ENCODE results near the gene TNFAIP3. TPM values are rescaled to one million over a fixed set of nuclear protein-coding genes. Genes with fewer than 3 reads are reported as not detected.

Gene TNFAIP3
- total and polyA plus RNA-seq, 7 experiments from 2014 or later, result 66.6 to 2,915 (median 140) TPM

- Mint-ChIP-seq H3K4me3 (peak overlapping the region in 3 of 10 donors; percentile 45 to 94 (median 50)), H3K9me3 (peaks cover 0 to 27% (median 0%) of the 10 kb centered on the region in 11 donors), H3K27me3 (no peaks in the 10 kb centered on the region), H3K36me3 (peaks cover 13 to 85% (median 54%) of the 10 kb centered on the region in 5 donors), H3K27ac (peak overlapping the region; percentile 46 to 99 (median 74)), H3K4me1 (peaks cover 38 to 84% (median 74%) of the 10 kb centered on the region in 7 donors)
- intact Hi-C loops (cut with micrococcal nuclease), result loop anchor here in 1 of 2 donors (10.0 kb wide), 1 partner anchor 641 kb away; no protein-coding TSS in a partner anchor
- peaks cover 56 to 91% (median 84%) of the 10 kb centered on the region in 3 experiments for H3K36me3 ChIP-seq (ENCODE audit: control insufficient read depth in 2 of 3, insufficient read depth in 3 of 3, low read length in 3 of 3)
- no peak overlapping the region for H3K4me3 ChIP-seq (ENCODE audit: low read length)
- ChIA-PET CTCF (no interaction called here), POLR2A (no interaction called here)
- no peak for ATAC-seq
- peak in 1 of 9 donors; percentile 8 for DNase-seq
- no peaks in the 10 kb centered on the region for H3K9me3 ChIP-seq (ENCODE audit: control insufficient read depth in 2 of 3, low read length in 3 of 3)
- no peaks in the 10 kb centered on the region for H3K27me3 ChIP-seq (ENCODE audit: control insufficient read depth in 2 of 2, insufficient read depth in 2 of 2, low read length in 2 of 2)
- H3K27ac ChIP-seq (ENCODE audit: low read depth, low read length), result no peak overlapping the region
- peaks cover 31 to 47% of the 10 kb centered on the region in 2 donors for H3K4me1 ChIP-seq (ENCODE audit: control insufficient read depth in 2 of 2, insufficient read depth in 2 of 2, low read length in 2 of 2)
These were observed 8.5 kb downstream of the TNFAIP3 start for GRCh38 chr6:137875606-137876005.

- Mint-ChIP-seq H3K27ac (peak overlapping the region in 3 of 9 donors; percentile 81 to 99 (median 84)), H3K27me3 (no peaks in the 10 kb centered on the region), H3K4me1 (peaks cover 32 to 84% (median 74%) of the 10 kb centered on the region in 7 donors), H3K4me3 (peak overlapping the region in 1 of 10 donors; percentile 14), H3K9me3 (peaks cover 0 to 36% (median 0%) of the 10 kb centered on the region in 11 donors), H3K36me3 (peaks cover 8 to 80% (median 47%) of the 10 kb centered on the region in 5 donors)
- no peaks in the 10 kb centered on the region for H3K27me3 ChIP-seq (ENCODE audit: control insufficient read depth in 2 of 2, insufficient read depth in 2 of 2, low read length in 2 of 2)
- no peak for DNase-seq
- H3K4me3 ChIP-seq (ENCODE audit: low read length), result no peak overlapping the region
- H3K9me3 ChIP-seq (ENCODE audit: control insufficient read depth in 2 of 3, low read length in 3 of 3), result no peaks in the 10 kb centered on the region
- CTCF ChIA-PET, result interaction anchor here (1.1 to 2.1 kb wide), 3 partner anchors 9 to 77 kb away, joined by 3 to 11 read pairs (median 9); partner anchors contain the start of gene TNFAIP3
- H3K36me3 ChIP-seq (ENCODE audit: control insufficient read depth in 2 of 3, insufficient read depth in 3 of 3, low read length in 3 of 3), result peaks cover 60 to 94% (median 93%) of the 10 kb centered on the region in 3 experiments
- no peak overlapping the region for H3K27ac ChIP-seq (ENCODE audit: low read depth, low read length)
- POLR2A ChIA-PET, result interaction anchor here (1.3 to 9.4 kb wide), 2 partner anchors 7 to 53 kb away, joined by 5 to 105 read pairs; partner anchors contain the start of gene TNFAIP3
- H3K4me1 ChIP-seq (ENCODE audit: control insufficient read depth in 2 of 2, insufficient read depth in 2 of 2, low read length in 2 of 2), result peaks cover 31 to 48% of the 10 kb centered on the region in 2 donors
- no peak for ATAC-seq
- intact Hi-C loops (cut with micrococcal nuclease), result loop anchor here in 1 of 2 donors (10.0 kb wide), 1 partner anchor 642 kb away; no protein-coding TSS in a partner anchor
These were observed 9.5 kb downstream of the TNFAIP3 start for GRCh38 chr6:137876547-137876946.

GRCh38 chr6:137877113-137877512 lies 10.1 kb downstream of the TNFAIP3 start:
- Mint-ChIP-seq H3K36me3 (peaks cover 8 to 76% (median 44%) of the 10 kb centered on the region in 5 donors), H3K4me3 (peak overlapping the region in 1 of 10 donors; percentile 27), H3K27ac (peak overlapping the region in 8 of 9 donors; percentile 48 to 92 (median 73)), H3K4me1 (peaks cover 27 to 84% (median 73%) of the 10 kb centered on the region in 7 donors), H3K27me3 (no peaks in the 10 kb centered on the region), H3K9me3 (peaks cover 0 to 36% (median 0%) of the 10 kb centered on the region in 11 donors)
- ChIA-PET CTCF (interaction anchor here (0.6 to 2.1 kb wide), 4 partner anchors 9 to 78 kb away, joined by 3 to 11 read pairs (median 6); partner anchors contain the start of gene TNFAIP3), POLR2A (interaction anchor here (0.6 to 9.4 kb wide), 3 partner anchors 7 to 1505 kb away, joined by 5 to 105 read pairs (median 6); partner anchors contain the start of gene TNFAIP3)
- Histone ChIP-seq H3K27ac (ENCODE audit: low read depth, low read length) (no peak overlapping the region), H3K9me3 (ENCODE audit: control insufficient read depth in 2 of 3, low read length in 3 of 3) (no peaks in the 10 kb centered on the region), H3K36me3 (ENCODE audit: control insufficient read depth in 2 of 3, insufficient read depth in 3 of 3, low read length in 3 of 3) (peaks cover 60 to 94% (median 93%) of the 10 kb centered on the region in 3 experiments), H3K4me3 (ENCODE audit: low read length) (no peak overlapping the region), H3K27me3 (ENCODE audit: control insufficient read depth in 2 of 2, insufficient read depth in 2 of 2, low read length in 2 of 2) (no peaks in the 10 kb centered on the region), H3K4me1 (ENCODE audit: control insufficient read depth in 2 of 2, insufficient read depth in 2 of 2, low read length in 2 of 2) (peaks cover 26 to 46% of the 10 kb centered on the region in 2 donors)
- ATAC-seq (no peak), DNase-seq (peak in 1 of 9 donors; percentile 2)
- intact Hi-C loops (cut with micrococcal nuclease), result loop anchor here in 1 of 2 donors (10.0 kb wide), 1 partner anchor 642 kb away; no protein-coding TSS in a partner anchor

GRCh38 chr6:137877606-137878005 lies 10.5 kb downstream of the TNFAIP3 start:
- Histone ChIP-seq H3K9me3 (ENCODE audit: control insufficient read depth in 2 of 3, low read length in 3 of 3) (no peaks in the 10 kb centered on the region), H3K4me1 (ENCODE audit: control insufficient read depth in 2 of 2, insufficient read depth in 2 of 2, low read length in 2 of 2) (peaks cover 26 to 46% of the 10 kb centered on the region in 2 donors), H3K36me3 (ENCODE audit: control insufficient read depth in 2 of 3, insufficient read depth in 3 of 3, low read length in 3 of 3) (peaks cover 60 to 95% (median 94%) of the 10 kb centered on the region in 3 experiments), H3K27ac (ENCODE audit: low read depth, low read length) (no peak overlapping the region), H3K4me3 (ENCODE audit: low read length) (no peak overlapping the region), H3K27me3 (ENCODE audit: control insufficient read depth in 2 of 2, insufficient read depth in 2 of 2, low read length in 2 of 2) (no peaks in the 10 kb centered on the region)
- Mint-ChIP-seq H3K9me3 (peaks cover 0 to 36% (median 0%) of the 10 kb centered on the region in 11 donors), H3K27me3 (no peaks in the 10 kb centered on the region), H3K4me3 (peak overlapping the region in 2 of 10 donors; percentile 41 to 42), H3K4me1 (peaks cover 26 to 84% (median 73%) of the 10 kb centered on the region in 7 donors), H3K36me3 (peaks cover 8 to 72% (median 46%) of the 10 kb centered on the region in 5 donors), H3K27ac (peak overlapping the region in 8 of 9 donors; percentile 29 to 92 (median 82))
- ChIA-PET CTCF (interaction anchor here (0.6 to 2.1 kb wide), 4 partner anchors 10 to 79 kb away, joined by 3 to 11 read pairs (median 6); partner anchors contain the start of gene TNFAIP3), POLR2A (interaction anchor here (0.6 to 9.4 kb wide), 3 partner anchors 8 to 1504 kb away, joined by 5 to 105 read pairs (median 6); partner anchors contain the start of gene TNFAIP3)
- intact Hi-C loops (cut with micrococcal nuclease), result loop anchor here in 1 of 2 donors (10.0 kb wide), 1 partner anchor 643 kb away; no protein-coding TSS in a partner anchor
- DNase-seq, result peak in 4 of 9 donors; percentile 8 to 23 (median 14)
- no peak for ATAC-seq

- Mint-ChIP-seq H3K9me3 (peaks cover 0 to 36% (median 0%) of the 10 kb centered on the region in 11 donors), H3K27me3 (no peaks in the 10 kb centered on the region), H3K4me3 (peak overlapping the region in 4 of 10 donors; percentile 41 to 58 (median 42)), H3K4me1 (peaks cover 25 to 84% (median 71%) of the 10 kb centered on the region in 7 donors), H3K36me3 (peaks cover 8 to 70% (median 46%) of the 10 kb centered on the region in 5 donors), H3K27ac (peak overlapping the region; percentile 46 to 92 (median 81))
- Histone ChIP-seq H3K27me3 (ENCODE audit: control insufficient read depth in 2 of 2, insufficient read depth in 2 of 2, low read length in 2 of 2) (no peaks in the 10 kb centered on the region), H3K36me3 (ENCODE audit: control insufficient read depth in 2 of 3, insufficient read depth in 3 of 3, low read length in 3 of 3) (peaks cover 60 to 94% (median 91%) of the 10 kb centered on the region in 3 experiments), H3K27ac (ENCODE audit: low read depth, low read length) (no peak overlapping the region), H3K4me1 (ENCODE audit: control insufficient read depth in 2 of 2, insufficient read depth in 2 of 2, low read length in 2 of 2) (peaks cover 24 to 45% of the 10 kb centered on the region in 2 donors), H3K9me3 (ENCODE audit: control insufficient read depth in 2 of 3, low read length in 3 of 3) (no peaks in the 10 kb centered on the region), H3K4me3 (ENCODE audit: low read length) (no peak overlapping the region)
- intact Hi-C loops (cut with micrococcal nuclease), result loop anchor here in 1 of 2 donors (10.0 kb wide), 1 partner anchor 643 kb away; no protein-coding TSS in a partner anchor
- ChIA-PET POLR2A (interaction anchor here (9.4 kb wide), 1 partner anchor 8 kb away, joined by 105 read pairs; the partner anchor contains the start of gene TNFAIP3), CTCF (interaction anchor here (0.9 to 2.1 kb wide), 2 partner anchors 67 to 78 kb away, joined by 4 to 11 read pairs; no protein-coding TSS in a partner anchor)
- DNase-seq (peak in 2 of 9 donors; percentile 7 to 11), ATAC-seq (no peak)
These were observed 11.0 kb downstream of the TNFAIP3 start for GRCh38 chr6:137878029-137878428.

Data from naive thymus-derived CD4-positive, alpha-beta T cell (primary cell).